SK-N-SH treated with all-trans-retinoic acid at 6 μM for 48 hours (cell line): ENCODE measurements around the gene CARM1.

Experiments used
- ATAC-seq: fragments of 200-7000 bp; cut with Tn5 transposase; 3 replicates; pipeline ENCODE4 v1.9.1; 2020; ENCODE audit warnings: mild to moderate bottlenecking, moderate library complexity
- ARNTL ChIP-seq: fragments of 450-650 bp; formaldehyde crosslinking; IDR thresholded peaks from 2 replicates; pipeline ENCODE4 v1.5.0; 2020; ENCODE audit warnings: low read depth, mild to moderate bottlenecking, moderate library complexity, borderline replicate concordance
- BACH2 ChIP-seq: fragments of 250-450 bp; sonication (Bioruptor Pico); IDR thresholded peaks from 2 replicates; pipeline ENCODE4 v1.9.0; 2021; ENCODE audit warnings: mild to moderate bottlenecking, borderline replicate concordance
- CREB5 ChIP-seq: fragments of 250-450 bp; sonication (Bioruptor Pico); IDR thresholded peaks from 2 replicates; pipeline ENCODE4 v1.5.1; 2020; ENCODE audit warnings: low read depth, mild to moderate bottlenecking, moderate library complexity
- CSDC2 ChIP-seq: fragments of 250-450 bp; sonication (Bioruptor Pico); IDR thresholded peaks from 2 replicates; pipeline ENCODE4 v1.5.0; 2020; ENCODE audit warnings: mild to moderate bottlenecking, moderate library complexity
- CSRNP3 ChIP-seq: fragments of 250-450 bp; sonication (Bioruptor Pico); IDR thresholded peaks from 2 replicates; pipeline ENCODE4 v1.5.1; 2021; ENCODE audit warnings: mild to moderate bottlenecking, moderate library complexity
- ESRRG ChIP-seq: fragments of 250-450 bp; sonication (Bioruptor Pico); IDR thresholded peaks from 2 replicates; pipeline ENCODE4 v1.6.1; 2021; ENCODE audit warnings: mild to moderate bottlenecking
- GLIS3 ChIP-seq: fragments of 250-450 bp; sonication (Bioruptor Pico); IDR thresholded peaks from 2 replicates; pipeline ENCODE4 v1.5.0; 2020; ENCODE audit warnings: mild to moderate bottlenecking, moderate library complexity
- PATZ1 ChIP-seq: fragments of 250-450 bp; sonication (Bioruptor Pico); IDR thresholded peaks from 2 replicates; pipeline ENCODE4 v1.8.0; 2020; ENCODE audit warnings: mild to moderate bottlenecking, moderate library complexity, borderline replicate concordance
- POU6F1 ChIP-seq: fragments of 250-450 bp; sonication (Bioruptor Pico); IDR thresholded peaks from 2 replicates; pipeline ENCODE4 v1.8.0; 2021; ENCODE audit warnings: low read depth, mild to moderate bottlenecking, moderate library complexity, borderline replicate concordance
- PPARA ChIP-seq: fragments of 250-450 bp; sonication (Bioruptor Pico); IDR thresholded peaks from 2 replicates; pipeline ENCODE4 v1.5.0; 2020; ENCODE audit warnings: mild to moderate bottlenecking, borderline replicate concordance
- SNAI2 ChIP-seq: fragments of 250-450 bp; sonication (Bioruptor Pico); IDR thresholded peaks from 2 replicates; pipeline ENCODE4 v1.5.0; 2020; ENCODE audit warnings: mild to moderate bottlenecking, moderate library complexity
- TCF4 ChIP-seq: fragments of 250-450 bp; sonication (Bioruptor Pico); IDR thresholded peaks from 2 replicates; pipeline ENCODE4 v1.8.0; 2021; ENCODE audit warnings: mild to moderate bottlenecking, moderate library complexity, borderline replicate concordance
- TOX ChIP-seq: fragments of 250-450 bp; sonication (Bioruptor Pico); IDR thresholded peaks from 2 replicates; pipeline ENCODE4 v1.8.0; 2021; ENCODE audit warnings: mild to moderate bottlenecking, moderate library complexity, borderline replicate concordance
- ZC3H10 ChIP-seq: fragments of 250-450 bp; sonication (Bioruptor Pico); IDR thresholded peaks from 2 replicates; pipeline ENCODE4 v1.5.1; 2021; ENCODE audit warnings: mild to moderate bottlenecking, moderate library complexity
- ZFP3 ChIP-seq: fragments of 250-450 bp; sonication (Bioruptor Pico); IDR thresholded peaks from 2 replicates; pipeline ENCODE4 v1.5.0; 2020; ENCODE audit warnings: mild to moderate bottlenecking, moderate library complexity
- ZFP30 ChIP-seq: fragments of 450-650 bp; formaldehyde crosslinking; IDR thresholded peaks from 2 replicates; pipeline ENCODE4 v1.5.0; 2022; ENCODE audit warnings: mild to moderate bottlenecking, moderate library complexity
- ZNF565 ChIP-seq: fragments of 450-650 bp; formaldehyde crosslinking; conservative IDR thresholded peaks from 2 replicates; pipeline ENCODE4 v1.5.0; 2020; ENCODE audit warnings: low read depth, mild to moderate bottlenecking, moderate library complexity
- ZNF70 ChIP-seq: fragments of 450-650 bp; formaldehyde crosslinking; IDR thresholded peaks from 2 replicates; pipeline ENCODE4 v1.5.0; 2020; ENCODE audit warnings: mild to moderate bottlenecking, moderate library complexity
- ZNF8 ChIP-seq: fragments of 450-650 bp; formaldehyde crosslinking; IDR thresholded peaks from 2 replicates; pipeline ENCODE4 v1.5.0; 2020; ENCODE audit warnings: mild to moderate bottlenecking, moderate library complexity
- TF ChIP-seq, protein P1 (sequence below): fragments of 250-450 bp; sonication (Bioruptor Pico); IDR thresholded peaks from 2 replicates; pipeline ENCODE4 v1.5.0; 2020; ENCODE audit warnings: mild to moderate bottlenecking, moderate library complexity

The CARM1 gene

GRCh38 chr19:10889880-10890279, 18.5 kb downstream of the CARM1 start (continued):
- no peak for TF ChIP-seq PPARA (CRISPR knock-in tag)
- no peak for TF ChIP-seq GLIS3 (CRISPR knock-in tag)
- no peak for TF ChIP-seq BACH2 (CRISPR knock-in tag)

DNA sequence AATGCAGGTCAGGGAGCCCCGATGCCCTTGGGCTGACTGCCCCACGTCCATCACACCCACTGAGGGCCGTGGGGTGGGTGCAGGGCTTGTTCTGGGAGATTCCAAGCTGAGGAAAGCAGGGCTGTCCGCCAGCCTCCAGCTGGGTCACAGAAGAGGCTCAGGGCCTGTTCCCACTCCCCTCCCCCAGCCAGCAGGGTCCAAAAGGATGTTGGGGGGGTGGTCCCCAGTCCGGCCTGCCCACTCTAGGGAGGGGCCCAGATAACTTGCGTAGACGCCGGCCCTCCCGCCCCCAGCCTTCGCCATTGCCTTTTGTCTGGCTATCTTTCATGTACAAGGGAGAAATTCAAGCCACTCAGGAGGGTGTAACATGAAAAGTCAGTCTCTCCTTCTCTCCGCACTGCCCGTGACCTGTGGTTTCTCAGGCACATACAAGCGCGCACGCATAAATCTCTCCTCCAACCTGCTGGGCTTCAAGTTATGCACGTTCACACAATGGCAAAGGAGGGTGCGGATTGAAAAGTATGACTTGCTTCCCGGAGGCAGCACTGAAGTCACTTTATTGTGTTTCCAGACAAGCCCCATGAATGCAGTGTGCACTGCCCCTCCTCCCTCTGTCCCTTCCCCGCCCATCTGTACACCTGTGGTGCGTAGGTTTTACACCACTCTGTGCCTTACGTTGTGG, 20.2 kb downstream of the CARM1 start:
- ATAC-seq = no peak
- TF ChIP-seq ZNF8 (no peak), GLIS3 (CRISPR knock-in tag) (no peak), SNAI2 (CRISPR knock-in tag) (no peak), POU6F1 (CRISPR knock-in tag) (no peak), CSRNP3 (CRISPR knock-in tag) (no peak), ZNF565 (no peak), CREB5 (CRISPR knock-in tag) (no peak), ZC3H10 (CRISPR knock-in tag) (no peak), ESRRG (CRISPR knock-in tag) (no peak), ZFP30 (CRISPR knock-in tag) (no peak), ARNTL (CRISPR knock-in tag) (no peak), PPARA (CRISPR knock-in tag) (no peak), ZNF70 (CRISPR knock-in tag) (no peak), ZFP3 (CRISPR knock-in tag) (no peak), PATZ1 (CRISPR knock-in tag) (no peak), CSDC2 (CRISPR knock-in tag) (no peak), TCF4 (CRISPR knock-in tag) (no peak)
- TF ChIP-seq, protein P1, sequence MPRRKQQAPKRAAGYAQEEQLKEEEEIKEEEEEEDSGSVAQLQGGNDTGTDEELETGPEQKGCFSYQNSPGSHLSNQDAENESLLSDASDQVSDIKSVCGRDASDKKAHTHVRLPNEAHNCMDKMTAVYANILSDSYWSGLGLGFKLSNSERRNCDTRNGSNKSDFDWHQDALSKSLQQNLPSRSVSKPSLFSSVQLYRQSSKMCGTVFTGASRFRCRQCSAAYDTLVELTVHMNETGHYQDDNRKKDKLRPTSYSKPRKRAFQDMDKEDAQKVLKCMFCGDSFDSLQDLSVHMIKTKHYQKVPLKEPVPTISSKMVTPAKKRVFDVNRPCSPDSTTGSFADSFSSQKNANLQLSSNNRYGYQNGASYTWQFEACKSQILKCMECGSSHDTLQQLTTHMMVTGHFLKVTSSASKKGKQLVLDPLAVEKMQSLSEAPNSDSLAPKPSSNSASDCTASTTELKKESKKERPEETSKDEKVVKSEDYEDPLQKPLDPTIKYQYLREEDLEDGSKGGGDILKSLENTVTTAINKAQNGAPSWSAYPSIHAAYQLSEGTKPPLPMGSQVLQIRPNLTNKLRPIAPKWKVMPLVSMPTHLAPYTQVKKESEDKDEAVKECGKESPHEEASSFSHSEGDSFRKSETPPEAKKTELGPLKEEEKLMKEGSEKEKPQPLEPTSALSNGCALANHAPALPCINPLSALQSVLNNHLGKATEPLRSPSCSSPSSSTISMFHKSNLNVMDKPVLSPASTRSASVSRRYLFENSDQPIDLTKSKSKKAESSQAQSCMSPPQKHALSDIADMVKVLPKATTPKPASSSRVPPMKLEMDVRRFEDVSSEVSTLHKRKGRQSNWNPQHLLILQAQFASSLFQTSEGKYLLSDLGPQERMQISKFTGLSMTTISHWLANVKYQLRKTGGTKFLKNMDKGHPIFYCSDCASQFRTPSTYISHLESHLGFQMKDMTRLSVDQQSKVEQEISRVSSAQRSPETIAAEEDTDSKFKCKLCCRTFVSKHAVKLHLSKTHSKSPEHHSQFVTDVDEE (CRISPR knock-in tag) = no peak

DNA sequence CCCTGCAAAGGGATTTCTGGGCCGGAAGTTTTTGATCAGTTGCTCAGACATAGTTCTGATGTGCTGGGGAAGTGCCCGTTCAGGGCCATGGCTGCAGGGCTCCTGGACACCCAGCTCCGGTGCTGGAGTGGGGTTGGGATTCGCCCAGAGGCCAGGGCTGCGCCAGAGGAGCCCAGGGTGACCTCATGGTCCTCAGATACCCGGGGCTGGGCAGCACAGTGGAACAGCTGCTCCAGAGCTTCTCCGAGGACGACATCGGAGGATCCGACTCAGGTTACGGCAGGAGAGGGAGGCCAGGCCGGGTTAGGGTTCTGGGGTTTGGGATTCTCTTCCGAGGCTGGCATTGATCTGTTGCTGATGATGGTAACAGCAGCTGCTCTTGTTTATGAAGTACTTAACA, 20.9 kb downstream of the CARM1 start:
- no peak for TF ChIP-seq TOX
- TF ChIP-seq, all 23 proteins: peak for 0
- no peak for ATAC-seq

- ATAC-seq = no peak
- TF ChIP-seq TCF4 (CRISPR knock-in tag) = no peak
- no peak for TF ChIP-seq CSRNP3 (CRISPR knock-in tag)
- no peak for TF ChIP-seq ZNF565
- TF ChIP-seq ZNF8 = no peak
Observed at GRCh38 chr19:10894911-10895213, 23.5 kb downstream of the CARM1 start.
